ENCODE data around the gene NUP93. TPM values are rescaled to one million over a fixed set of nuclear protein-coding genes. Genes with fewer than 3 reads are reported as not detected.

NUP93 gene
- total and polyA plus RNA-seq, 2 of the 8 experiments (the other 6 are each of a cell fraction or from before 2014, with no cell fraction given) = 147 to 201 TPM

DNA sequence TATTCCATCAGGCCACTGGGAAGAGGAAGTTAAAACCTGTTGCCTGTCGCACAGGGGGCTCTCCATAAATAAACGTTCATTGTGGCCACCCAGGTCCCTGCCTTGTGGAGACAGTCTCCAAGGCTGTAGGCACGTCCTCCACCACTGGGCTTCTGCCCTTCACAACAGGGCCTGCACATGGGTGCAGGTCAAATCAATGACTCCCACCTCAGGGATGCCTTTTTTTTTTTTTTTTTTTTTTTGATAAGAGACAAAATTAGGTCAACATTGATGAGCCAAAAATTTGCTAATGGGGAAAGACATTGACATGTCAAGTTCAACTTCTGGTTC, 122.4 kb downstream of the NUP93 start:
- H3K56ac ChIP-seq (replicated peaks; ENCODE audit: insufficient read length, low read depth, low read length) = no peak overlapping the region
- no peak overlapping the region for H2AK5ac ChIP-seq (ENCODE audit: low read depth, low read length)
- H3K79me1 ChIP-seq (ENCODE audit: low read depth, low read length) = no peaks in the 10 kb centered on the region
- no peaks in the 10 kb centered on the region for H3K27me3 ChIP-seq (replicated peaks in 1 of 4; ENCODE audit: control insufficient read depth in 3 of 4, extremely low read depth in 1 of 4, insufficient read depth in 3 of 4, low read length in 3 of 4)
- no peaks in the 10 kb centered on the region for H3K79me2 ChIP-seq (ENCODE audit: control insufficient read depth in 1 of 2, insufficient read depth in 2 of 2, low read length in 2 of 2)
- H3K4me1 ChIP-seq (replicated peaks in 1 of 4; ENCODE audit: control insufficient read depth in 3 of 4, insufficient read depth in 4 of 4, low read length in 3 of 4) = peaks cover 2 to 11% (median 7%) of the 10 kb centered on the region in 4 experiments; a peak in 5 of 7 replicates
- peak overlapping the region; percentile 75 for H2AFZ ChIP-seq (ENCODE audit: low read length)
- H3K23ac ChIP-seq (ENCODE audit: insufficient read length) = no peak overlapping the region
- H3K14ac ChIP-seq (ENCODE audit: insufficient read length) = no peak overlapping the region
- no peak overlapping the region; the same call in 1 of the 2 replicates for H2BK15ac ChIP-seq (ENCODE audit: low read length)
- no peak overlapping the region for H3K4me3 ChIP-seq (ENCODE audit: extremely low read depth in 1 of 4, insufficient read depth in 2 of 4, low read depth in 3 of 4, low read length in 4 of 4)
- no peak overlapping the region for H3K9ac ChIP-seq (replicated peaks in 1 of 4; ENCODE audit: extremely low read depth in 1 of 4, low read depth in 3 of 4, low read length in 3 of 4)
- CTCF ChIA-PET (ENCODE audit: partially characterized antibody) = interaction anchor here (0.6 to 10.8 kb wide), 10 partner anchors 10 to 342 kb away, joined by 3 to 102 read pairs (median 4); partner anchors contain the start of gene SLC12A3
- DNase-seq (ENCODE audit: low read depth in 1 of 2, low spot score in 2 of 2) (no peak), FAIRE-seq (no peak)
- 77% methylated on average over 3 of the region's 3 CpGs; no CpG with 5 or more reads in 1 of the 2 experiments for WGBS, 2 experiments (ENCODE audit: extremely low coverage in 1 of 2, insufficient coverage in 1 of 2, insufficient read length in 1 of 2, insufficient replicate concordance in 2 of 2, low coverage in 1 of 2, low lambda C conversion rate in 2 of 2, missing lambda C conversion rate in 1 of 2)
- H3K4ac ChIP-seq (replicated peaks; ENCODE audit: insufficient read length, low read depth, low read length) = no peak overlapping the region
- no peak overlapping the region for H4K8ac ChIP-seq (ENCODE audit: extremely low read depth, insufficient read depth, low read length)
- POLR2A ChIA-PET (ENCODE audit: partially characterized antibody) = interaction anchor here (2.8 kb wide), 1 partner anchor 80 kb away, joined by 6 read pairs; the partner anchor contains the start of gene HERPUD1
- no peaks in the 10 kb centered on the region for H3K36me3 ChIP-seq (ENCODE audit: control insufficient read depth in 2 of 4, insufficient read depth in 4 of 4, low read length in 3 of 4)
- H4K20me1 ChIP-seq (replicated peaks in 1 of 2; ENCODE audit: control insufficient read depth in 1 of 2, insufficient read depth in 2 of 2, low read length in 2 of 2) = no peaks in the 10 kb centered on the region
- no peak overlapping the region for H3K27ac ChIP-seq (ENCODE audit: low read depth, low read length)
- no peak overlapping the region for H3K4me2 ChIP-seq (ENCODE audit: insufficient read depth in 1 of 2, low read depth in 2 of 2, low read length in 2 of 2)
- no peak overlapping the region for H2BK20ac ChIP-seq (ENCODE audit: low read length)
- H3K23me2 ChIP-seq (ENCODE audit: low read depth, low read length) = no peaks in the 10 kb centered on the region; the same call in 1 of the 2 replicates
- peak overlapping the region; percentile 13; the same call in 1 of the 2 replicates for H3K18ac ChIP-seq (ENCODE audit: extremely low read depth, low read length)
- TF ChIP-seq SP1 (IDR thresholded peaks at IDR 0.05; ENCODE audit: low read depth, low read length) (no peak), GTF2F1 (IDR thresholded peaks at IDR 0.05; ENCODE audit: borderline replicate concordance, low read depth, low read length) (no peak), GABPA (IDR thresholded peaks at IDR 0.05; ENCODE audit: borderline replicate concordance, insufficient read depth, low read length) (no peak), JUN (IDR thresholded peaks at IDR 0.05; ENCODE audit: low read depth, low read length) (no peak), RXRA (IDR thresholded peaks at IDR 0.05; ENCODE audit: insufficient read depth, low read depth, low read length) (no peak), SIRT6 (IDR thresholded peaks at IDR 0.05; ENCODE audit: low read length) (no peak), NANOG (IDR thresholded peaks at IDR 0.05; ENCODE audit: insufficient read depth, low read depth, low read length, poor library complexity, severe bottlenecking) (no peak)
- TF ChIP-seq, protein P1, sequence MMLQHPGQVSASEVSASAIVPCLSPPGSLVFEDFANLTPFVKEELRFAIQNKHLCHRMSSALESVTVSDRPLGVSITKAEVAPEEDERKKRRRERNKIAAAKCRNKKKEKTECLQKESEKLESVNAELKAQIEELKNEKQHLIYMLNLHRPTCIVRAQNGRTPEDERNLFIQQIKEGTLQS (IDR thresholded peaks at IDR 0.05; ENCODE audit: insufficient read depth, low read depth, low read length) = no peak
- TF ChIP-seq, protein P2, sequence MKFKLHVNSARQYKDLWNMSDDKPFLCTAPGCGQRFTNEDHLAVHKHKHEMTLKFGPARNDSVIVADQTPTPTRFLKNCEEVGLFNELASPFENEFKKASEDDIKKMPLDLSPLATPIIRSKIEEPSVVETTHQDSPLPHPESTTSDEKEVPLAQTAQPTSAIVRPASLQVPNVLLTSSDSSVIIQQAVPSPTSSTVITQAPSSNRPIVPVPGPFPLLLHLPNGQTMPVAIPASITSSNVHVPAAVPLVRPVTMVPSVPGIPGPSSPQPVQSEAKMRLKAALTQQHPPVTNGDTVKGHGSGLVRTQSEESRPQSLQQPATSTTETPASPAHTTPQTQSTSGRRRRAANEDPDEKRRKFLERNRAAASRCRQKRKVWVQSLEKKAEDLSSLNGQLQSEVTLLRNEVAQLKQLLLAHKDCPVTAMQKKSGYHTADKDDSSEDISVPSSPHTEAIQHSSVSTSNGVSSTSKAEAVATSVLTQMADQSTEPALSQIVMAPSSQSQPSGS (IDR thresholded peaks at IDR 0.05; ENCODE audit: low read length) = no peak
- 0 out of 2 replicates have a peak overlapping the region, but pooled peaks have one; percentile 55 for H2BK12ac ChIP-seq (ENCODE audit: low read depth, low read length)
- 0 out of 2 replicates have a peak overlapping the region, but pooled peaks have one; percentile 32 for H2BK5ac ChIP-seq (ENCODE audit: low read depth, low read length)
- H3K9me3 ChIP-seq (ENCODE audit: insufficient read depth in 2 of 2, low read depth in 1 of 2, low read length in 1 of 2) = no peaks in the 10 kb centered on the region; a peak in 1 of 4 replicates
- H2BK120ac ChIP-seq (replicated peaks; ENCODE audit: low read depth, low read length) = no peak overlapping the region
- H4K91ac ChIP-seq (replicated peaks; ENCODE audit: insufficient read length, low read length) = peak overlapping the region; percentile 22
- no peak overlapping the region for H4K5ac ChIP-seq (ENCODE audit: insufficient read length, low read depth, low read length)

Data from H1 (cell line).